Measurements from ENCODE around the gene CEP89.

GRCh38 chr19:32861596-32861995 lies 110.2 kb downstream of the CEP89 start:
- TF ChIP-seq CTCF (IDR thresholded peaks at IDR 0.05): no peak
- no peak for TF ChIP-seq POLR2A (IDR thresholded peaks at IDR 0.05)
